ENCODE results near the gene PKP3. TPM values are rescaled to one million over a fixed set of nuclear protein-coding genes. Genes with fewer than 3 reads are reported as not detected.

The PKP3 gene
- total and polyA plus RNA-seq, 9 of the 15 experiments (the other 6 are each of a cell fraction or from before 2014, with no cell fraction given), result 0.11 to 110 (median 30.7) TPM

- FAIRE-seq, result no peak
- peak overlapping the region; percentile 25; the same call in 1 of the 2 replicates for H3K4me2 ChIP-seq (ENCODE audit: insufficient read depth, low read length)
- H3K36me3 ChIP-seq (ENCODE audit: control insufficient read depth, insufficient read depth, low read length), result no peaks in the 10 kb centered on the region; the same call in 2 of the 3 replicates
- peaks cover 13% of the 10 kb centered on the region for H3K9me3 ChIP-seq (replicated peaks; ENCODE audit: control insufficient read depth, insufficient read depth, low read depth, low read length)
- H3K4me1 ChIP-seq (replicated peaks in 1 of 2; ENCODE audit: control insufficient read depth in 2 of 2, insufficient read depth in 2 of 2, low read length in 2 of 2), result peaks cover 7 to 55% of the 10 kb centered on the region in 2 experiments
- H3K27ac ChIP-seq (ENCODE audit: extremely low read depth, low read depth, low read length), result no peak overlapping the region; the same call in 2 of the 3 replicates
- no peak overlapping the region; a peak in 1 of 4 replicates for H3K9ac ChIP-seq (ENCODE audit: insufficient read depth in 1 of 2, low read depth in 2 of 2, low read length in 2 of 2)
- peaks cover 0 to 4% of the 10 kb centered on the region in 2 experiments; a peak in 2 of 5 replicates for H3K27me3 ChIP-seq (ENCODE audit: control insufficient read depth in 2 of 2, insufficient read depth in 2 of 2, low read length in 2 of 2)
- no peak for TF ChIP-seq FOXA3 (CRISPR knock-in tag; conservative IDR thresholded peaks at IDR 0.05 in 1 of 2, IDR thresholded peaks at IDR 0.05 in 1 of 2)
- TF ChIP-seq U2AF1 (optimal IDR thresholded peaks at IDR 0.05; ENCODE audit: low read depth, low read length), result no peak
- TF ChIP-seq ELK3 (CRISPR knock-in tag; IDR thresholded peaks at IDR 0.05), result no peak
- POLR2A ChIA-PET, result interaction anchor here (0.6 to 1.2 kb wide), 3 partner anchors 32 to 144 kb away, joined by 3 read pairs; no protein-coding TSS in a partner anchor
- intact Hi-C loops (cut with micrococcal nuclease) (no loop called here), in situ Hi-C loops (cut with MboI) (loop anchor here (10.0 kb wide), 1 partner anchor 146 kb away; no protein-coding TSS in a partner anchor)
- BruUV-seq (replicated peaks), result no TSS peak
- peaks cover 2% of the 10 kb centered on the region for H3K9me1 ChIP-seq (ENCODE audit: control insufficient read depth, insufficient read depth, low read length)
- no peak overlapping the region for H3K4me3 ChIP-seq
- no peaks in the 10 kb centered on the region for H4K20me1 ChIP-seq (replicated peaks; ENCODE audit: control insufficient read depth, insufficient read depth, low read length)
- ATAC-seq, result no peak
- peaks cover 3% of the 10 kb centered on the region; the same call in 1 of the 3 replicates for H3K79me2 ChIP-seq (ENCODE audit: control insufficient read depth, insufficient read depth, low read length)
- 52% methylated on average over 20 of the region's 22 CpGs for WGBS (ENCODE audit: insufficient coverage, low coverage, missing lambda C conversion rate)
- peak in 2 of 4 experiments; percentile 9 to 23 for DNase-seq (ENCODE audit: extremely low read depth in 1 of 4, low spot score in 3 of 4)
- CTCF ChIA-PET (ENCODE audit: low intra/inter-chr PET ratio), result interaction anchor here (0.9 kb wide), 1 partner anchor 110 kb away, joined by 3 read pairs; no protein-coding TSS in a partner anchor
- H2AFZ ChIP-seq (ENCODE audit: low read depth, low read length), result peak overlapping the region; percentile 34; the same call in 1 of the 2 replicates
Observed at GRCh38 chr11:360326-361280, 33.4 kb upstream of the PKP3 start.

All from K562 (cell line).